Measurements from ENCODE around the gene OLA1.

- TF ChIP-seq CTCF (IDR thresholded peaks at IDR 0.05) (no peak), EZH2 (IDR thresholded peaks at IDR 0.05) (no peak)
Observed at GRCh38 chr2:174121175-174121574, 127.2 kb downstream of the OLA1 start.

All from neural progenitor cell (in vitro differentiated cells).